SK-N-SH (cell line): ENCODE results near the gene SLC22A15. TPM values are rescaled to one million over a fixed set of nuclear protein-coding genes. Genes with fewer than 3 reads are reported as not detected.

ENCODE experiments used
- CTCF ChIA-PET: fragments of 300-600, 350-600 bp; formaldehyde crosslinking; extraction: SDS; loops from one replicate; lab custom pipeline; 2021; lab: Yijun Ruan, JAX
- POLR2A ChIA-PET: fragments of 350-600 bp; sonication (Branson Sonifier 250); formaldehyde crosslinking; extraction: SDS; loops from one replicate; lab custom pipeline; 2020; ENCODE audit warnings: antibody characterized with exemption, inconsistent platforms; lab: Yijun Ruan, JAX
- DNase-seq: peaks from one replicate; pipeline ENCODE4 v3.0.0; 2012
- H2AFZ ChIP-seq: fragments of 200-600 bp; sonication (generic); 2 replicates; pipeline ENCODE4 v1.8.1; 2016; ENCODE audit warnings: antibody characterized with exemption, mild to moderate bottlenecking, low read depth
- H3F3A ChIP-seq: fragments of 200-600 bp; sonication (generic); replicated peaks from 2 replicates; pipeline ENCODE3; 2016; ENCODE audit warnings: antibody characterized with exemption, mild to moderate bottlenecking; ENCODE audit not compliant: insufficient read depth
- H3K27ac ChIP-seq, 2 experiments: fragments of 200-500 bp in 1 of 2; fragments of 200-600 bp in 1 of 2; sonication (Bioruptor generic) in 1 of 2; sonication (generic), shearing (Covaris generic) in 1 of 2; 2 replicates each; pipeline versions ENCODE4 v1.5.1 to v1.6.1; 2014 to 2016; ENCODE audit warnings: low read depth in 2 of 2, inconsistent platforms in 1 of 2, low read length in 1 of 2, mild to moderate bottlenecking in 1 of 2, mixed read lengths in 1 of 2
- H3K27me3 ChIP-seq: fragments of 200-600 bp; sonication (generic), shearing (Covaris generic); 2 replicates; pipeline ENCODE4 v1.6.1; 2016; ENCODE audit warnings: mixed run types; ENCODE audit not compliant: insufficient read depth
- H3K36me3 ChIP-seq, 2 experiments: fragments of 200-500 bp in 1 of 2; fragments of 200-600 bp in 1 of 2; sonication (Bioruptor generic) in 1 of 2; sonication (generic) in 1 of 2; replicated peaks in 1 of 2; 2 replicates each; pipeline versions ENCODE3 to v1.5.1; 2014 to 2016; ENCODE audit warnings: low read length in 1 of 2, mild to moderate bottlenecking in 1 of 2; ENCODE audit not compliant: insufficient read depth in 2 of 2, control insufficient read depth in 1 of 2
- H3K4me1 ChIP-seq, 2 experiments: fragments of 200-500 bp in 1 of 2; fragments of 200-600 bp in 1 of 2; sonication (Bioruptor generic) in 1 of 2; sonication (generic), shearing (Covaris generic) in 1 of 2; 2 replicates each; pipeline versions ENCODE4 v1.5.1 to v1.6.1; 2014 to 2016; ENCODE audit warnings: low read depth in 1 of 2, low read length in 1 of 2, mixed run types in 1 of 2; ENCODE audit not compliant: insufficient read depth in 2 of 2, control insufficient read depth in 1 of 2
- H3K4me2 ChIP-seq: fragments of 200-600 bp; sonication (generic), shearing (Covaris generic); 2 replicates; pipeline ENCODE4 v1.6.1; 2017; ENCODE audit warnings: mixed run types
- H3K4me3 ChIP-seq, 2 experiments: fragments of 200-500 bp in 1 of 2; fragments of 200-600 bp in 1 of 2; sonication (Bioruptor generic) in 1 of 2; sonication (generic), shearing (Covaris generic) in 1 of 2; 2 replicates each; pipeline versions ENCODE4 v1.5.1 to v1.8.1; 2014 to 2016; ENCODE audit warnings: low read depth in 2 of 2, inconsistent platforms in 1 of 2, low read length in 1 of 2, mild to moderate bottlenecking in 1 of 2, mixed read lengths in 1 of 2, moderate library complexity in 1 of 2
- H3K79me2 ChIP-seq: fragments of 200-600 bp; sonication (generic); 2 replicates; pipeline ENCODE4 v1.8.1; 2017; ENCODE audit warnings: mild to moderate bottlenecking; ENCODE audit not compliant: insufficient read depth
- H3K9ac ChIP-seq: fragments of 200-600 bp; sonication (generic); 2 replicates; pipeline ENCODE4 v1.6.1; 2017; ENCODE audit warnings: mixed run types
- H3K9me2 ChIP-seq: fragments of 200-600 bp; sonication (generic); 2 replicates; pipeline ENCODE4 v1.6.1; 2017; ENCODE audit warnings: mixed run types
- H3K9me3 ChIP-seq: fragments of 200-600 bp; sonication (generic); 2 replicates; pipeline ENCODE4 v1.6.1; 2017; ENCODE audit warnings: mixed run types, mild to moderate bottlenecking, moderate library complexity
- H4K20me1 ChIP-seq: fragments of 200-600 bp; sonication (generic); 2 replicates; pipeline ENCODE4 v1.6.1; 2017; ENCODE audit warnings: mild to moderate bottlenecking, mixed run types; ENCODE audit not compliant: insufficient read depth
- ELF1 ChIP-seq: IDR thresholded peaks from 2 replicates; pipeline ENCODE4 v1.4.0; 2012
- FOXJ3 ChIP-seq: sonication (generic); formaldehyde crosslinking; IDR thresholded peaks from 2 replicates; pipeline ENCODE4 v1.5.1; 2020; ENCODE audit warnings: mild to moderate bottlenecking, missing genetic modification reagents
- GATA2 ChIP-seq: sonication (generic); formaldehyde crosslinking; IDR thresholded peaks from 2 replicates; pipeline ENCODE4 v1.5.0; 2020; ENCODE audit warnings: mild to moderate bottlenecking, missing genetic modification reagents
- JUND ChIP-seq: IDR thresholded peaks from 2 replicates; pipeline ENCODE4 v1.4.0; 2012
- MEF2A ChIP-seq: IDR thresholded peaks from 2 replicates; pipeline ENCODE4 v1.4.0; 2012; ENCODE audit warnings: low read depth, borderline replicate concordance
- NRF1 ChIP-seq: IDR thresholded peaks from 2 replicates; pipeline ENCODE4 v1.6.1; 2012; ENCODE audit warnings: low read depth, mild to moderate bottlenecking, low read length
- POLR2AphosphoS5 ChIP-seq: IDR thresholded peaks from 2 replicates; pipeline ENCODE4 v1.6.1; 2012; ENCODE audit warnings: low read depth, low read length
- RAD21 ChIP-seq: IDR thresholded peaks from 2 replicates; pipeline ENCODE4 v1.6.1; 2012; ENCODE audit warnings: mild to moderate bottlenecking, low read length
- RCOR1 ChIP-seq: fragments of 150-350 bp; IDR thresholded peaks from 2 replicates; pipeline ENCODE4 v1.6.1; 2017; ENCODE audit warnings: antibody characterized with exemption, low read length
- TCF12 ChIP-seq: IDR thresholded peaks from 2 replicates; pipeline ENCODE4 v1.4.0; 2012
- YY1 ChIP-seq: IDR thresholded peaks from 2 replicates; pipeline ENCODE4 v1.4.0; 2012; ENCODE audit warnings: low read depth, mild to moderate bottlenecking
- WGBS: methylation state at CpG from one replicate; pipeline ENCODE4 v1.1.6; 2017; ENCODE audit warnings: low lambda C conversion rate; 5-methylcytosine and 5-hydroxymethylcytosine counted together
- polyA plus RNA-seq, 3 experiments: library from polyadenylated mRNA; depleted of rRNA; stranded (reverse); fragments of >200 nt; gene quantifications; 2 replicates each; pipeline ENCODE4 v1.2.3, GENCODE V29; 2012
- TF ChIP-seq, protein P1 (sequence below): fragments of 150-350 bp; IDR thresholded peaks from 2 replicates; pipeline ENCODE4 v1.6.1; 2017; ENCODE audit warnings: antibody characterized with exemption, low read length, low read depth, borderline replicate concordance
- TF ChIP-seq, protein P2 (sequence below): fragments of 200-600 bp; sonication (generic); IDR thresholded peaks from 2 replicates; pipeline ENCODE4 v1.6.1; 2017; ENCODE audit warnings: antibody characterized with exemption, mild to moderate bottlenecking, moderate library complexity
- TF ChIP-seq, protein P3 (sequence below): IDR thresholded peaks from 2 replicates; pipeline ENCODE4 v1.4.0; 2012; ENCODE audit warnings: low read depth
- TF ChIP-seq, protein P4 (sequence below): IDR thresholded peaks from 2 replicates; pipeline ENCODE4 v1.4.0; 2012; ENCODE audit warnings: low read depth, borderline replicate concordance
- TF ChIP-seq, protein P5 (sequence below): IDR thresholded peaks from 2 replicates; pipeline ENCODE4 v1.6.1; 2012; ENCODE audit warnings: mild to moderate bottlenecking, low read depth, low read length, moderate library complexity

SLC22A15 gene
- polyA plus RNA-seq, 1 of the 3 experiments (the other 2 are of a cell fraction): 0.13 TPM

DNA sequence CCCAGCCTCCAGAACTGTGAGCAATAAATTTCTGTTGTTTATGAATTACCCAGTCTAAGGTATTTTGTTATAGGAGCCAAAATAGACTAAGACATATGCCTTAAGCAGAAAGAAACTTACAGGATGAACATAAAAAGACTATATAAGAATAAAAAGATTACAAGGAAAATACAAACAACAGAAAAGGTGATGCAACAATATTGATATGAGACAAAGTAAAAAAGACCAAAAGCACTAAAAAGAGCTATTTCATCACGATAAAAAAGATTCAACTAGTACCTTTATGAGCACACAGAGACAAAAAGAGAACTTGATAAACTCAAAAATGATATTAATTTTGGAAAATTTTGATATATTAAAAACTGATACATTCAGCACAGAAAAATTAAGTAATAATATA is 3.2 kb upstream of the SLC22A15 start:
- Histone ChIP-seq H4K20me1 (no peaks in the 10 kb centered on the region), H3K9ac (no peak overlapping the region), H3K4me2 (no peak overlapping the region), H3F3A (no peaks in the 10 kb centered on the region), H3K79me2 (no peaks in the 10 kb centered on the region), H3K9me3 (no peaks in the 10 kb centered on the region), H2AFZ (no peak overlapping the region), H3K27ac (no peak overlapping the region), H3K4me3 (no peak overlapping the region), H3K9me2 (no peaks in the 10 kb centered on the region), H3K36me3 (no peaks in the 10 kb centered on the region), H3K27me3 (peaks cover 8% of the 10 kb centered on the region; the same call in 1 of the 2 replicates), H3K4me1 (peaks cover 0 to 7% of the 10 kb centered on the region in 2 experiments; a peak in 1 of 4 replicates)
- ChIA-PET CTCF (interaction anchor here (0.6 to 1.4 kb wide), 5 partner anchors 8 to 1083 kb away, joined by 3 to 4 read pairs (median 3); no protein-coding TSS in a partner anchor), POLR2A (no interaction called here)
- no peak for TF ChIP-seq TCF12
- TF ChIP-seq RCOR1: no peak
- no peak for TF ChIP-seq GATA2 (CRISPR knock-in tag)
- no peak for TF ChIP-seq MEF2A
- TF ChIP-seq, protein P1, sequence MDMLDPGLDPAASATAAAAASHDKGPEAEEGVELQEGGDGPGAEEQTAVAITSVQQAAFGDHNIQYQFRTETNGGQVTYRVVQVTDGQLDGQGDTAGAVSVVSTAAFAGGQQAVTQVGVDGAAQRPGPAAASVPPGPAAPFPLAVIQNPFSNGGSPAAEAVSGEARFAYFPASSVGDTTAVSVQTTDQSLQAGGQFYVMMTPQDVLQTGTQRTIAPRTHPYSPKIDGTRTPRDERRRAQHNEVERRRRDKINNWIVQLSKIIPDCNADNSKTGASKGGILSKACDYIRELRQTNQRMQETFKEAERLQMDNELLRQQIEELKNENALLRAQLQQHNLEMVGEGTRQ: no peak
- no peak for TF ChIP-seq FOXJ3 (CRISPR knock-in tag)
- TF ChIP-seq ELF1: no peak
- TF ChIP-seq, protein P2, sequence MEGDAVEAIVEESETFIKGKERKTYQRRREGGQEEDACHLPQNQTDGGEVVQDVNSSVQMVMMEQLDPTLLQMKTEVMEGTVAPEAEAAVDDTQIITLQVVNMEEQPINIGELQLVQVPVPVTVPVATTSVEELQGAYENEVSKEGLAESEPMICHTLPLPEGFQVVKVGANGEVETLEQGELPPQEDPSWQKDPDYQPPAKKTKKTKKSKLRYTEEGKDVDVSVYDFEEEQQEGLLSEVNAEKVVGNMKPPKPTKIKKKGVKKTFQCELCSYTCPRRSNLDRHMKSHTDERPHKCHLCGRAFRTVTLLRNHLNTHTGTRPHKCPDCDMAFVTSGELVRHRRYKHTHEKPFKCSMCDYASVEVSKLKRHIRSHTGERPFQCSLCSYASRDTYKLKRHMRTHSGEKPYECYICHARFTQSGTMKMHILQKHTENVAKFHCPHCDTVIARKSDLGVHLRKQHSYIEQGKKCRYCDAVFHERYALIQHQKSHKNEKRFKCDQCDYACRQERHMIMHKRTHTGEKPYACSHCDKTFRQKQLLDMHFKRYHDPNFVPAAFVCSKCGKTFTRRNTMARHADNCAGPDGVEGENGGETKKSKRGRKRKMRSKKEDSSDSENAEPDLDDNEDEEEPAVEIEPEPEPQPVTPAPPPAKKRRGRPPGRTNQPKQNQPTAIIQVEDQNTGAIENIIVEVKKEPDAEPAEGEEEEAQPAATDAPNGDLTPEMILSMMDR: no peak
- no peak for TF ChIP-seq POLR2AphosphoS5
- TF ChIP-seq JUND: no peak
- no peak for TF ChIP-seq YY1
- no peak for TF ChIP-seq NRF1
- no peak for TF ChIP-seq RAD21
- TF ChIP-seq, protein P3, sequence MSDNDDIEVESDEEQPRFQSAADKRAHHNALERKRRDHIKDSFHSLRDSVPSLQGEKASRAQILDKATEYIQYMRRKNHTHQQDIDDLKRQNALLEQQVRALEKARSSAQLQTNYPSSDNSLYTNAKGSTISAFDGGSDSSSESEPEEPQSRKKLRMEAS: no peak
- TF ChIP-seq, protein P4, sequence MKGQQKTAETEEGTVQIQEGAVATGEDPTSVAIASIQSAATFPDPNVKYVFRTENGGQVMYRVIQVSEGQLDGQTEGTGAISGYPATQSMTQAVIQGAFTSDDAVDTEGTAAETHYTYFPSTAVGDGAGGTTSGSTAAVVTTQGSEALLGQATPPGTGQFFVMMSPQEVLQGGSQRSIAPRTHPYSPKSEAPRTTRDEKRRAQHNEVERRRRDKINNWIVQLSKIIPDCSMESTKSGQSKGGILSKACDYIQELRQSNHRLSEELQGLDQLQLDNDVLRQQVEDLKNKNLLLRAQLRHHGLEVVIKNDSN: no peak
- DNase-seq: no peak
- WGBS: 34% methylated on average over 1 of the region's 1 CpG

DNA sequence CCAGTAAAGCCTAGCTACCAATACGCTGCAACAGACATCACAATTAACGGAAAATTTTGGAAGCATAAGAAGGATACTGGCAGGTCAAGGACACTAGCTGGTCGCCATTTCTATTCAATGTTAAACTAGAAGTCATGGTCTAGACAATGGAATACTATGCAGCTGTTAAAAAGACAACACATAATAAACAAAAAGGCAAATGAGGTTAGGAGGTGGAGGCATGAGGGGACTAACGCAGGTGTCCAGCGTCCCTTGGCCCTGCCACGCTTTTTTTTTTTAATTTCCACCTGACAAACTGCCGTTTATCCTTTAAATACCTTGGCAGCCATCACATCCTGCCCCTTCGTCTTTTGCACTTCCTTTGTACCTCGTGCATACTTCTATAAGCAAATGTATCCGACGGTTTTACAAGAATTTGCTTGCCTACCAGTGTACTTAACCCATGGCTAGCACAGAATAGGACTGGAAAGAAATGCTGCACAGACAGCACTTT is 698 bp upstream of the SLC22A15 start:
- H3K9ac ChIP-seq: no peak overlapping the region
- POLR2A ChIA-PET: no interaction called here

More for the DNA sequence above, 698 bp upstream of the SLC22A15 start:
- Histone ChIP-seq H3K27ac (peak overlapping the region in 1 of 2 experiments; percentile 34; a peak in 1 of 4 replicates), H3F3A (no peaks in the 10 kb centered on the region), H3K4me1 (peaks cover 0 to 4% of the 10 kb centered on the region in 2 experiments; a peak in 1 of 4 replicates), H3K9me2 (no peaks in the 10 kb centered on the region), H3K4me3 (peak overlapping the region; percentile 62 to 64), H3K36me3 (no peaks in the 10 kb centered on the region), H3K27me3 (peaks cover 8% of the 10 kb centered on the region; the same call in 1 of the 2 replicates), H4K20me1 (no peaks in the 10 kb centered on the region), H3K79me2 (no peaks in the 10 kb centered on the region), H2AFZ (peak overlapping the region; percentile 85), H3K9me3 (no peaks in the 10 kb centered on the region), H3K4me2 (peak overlapping the region; percentile 78)
- no peak for DNase-seq
- 65% methylated on average over 11 of the region's 11 CpGs for WGBS
- CTCF ChIA-PET: interaction anchor here (0.7 to 2.1 kb wide), 5 partner anchors 9 to 201 kb away, joined by 3 to 8 read pairs (median 3); no protein-coding TSS in a partner anchor
- TF ChIP-seq, protein P5, sequence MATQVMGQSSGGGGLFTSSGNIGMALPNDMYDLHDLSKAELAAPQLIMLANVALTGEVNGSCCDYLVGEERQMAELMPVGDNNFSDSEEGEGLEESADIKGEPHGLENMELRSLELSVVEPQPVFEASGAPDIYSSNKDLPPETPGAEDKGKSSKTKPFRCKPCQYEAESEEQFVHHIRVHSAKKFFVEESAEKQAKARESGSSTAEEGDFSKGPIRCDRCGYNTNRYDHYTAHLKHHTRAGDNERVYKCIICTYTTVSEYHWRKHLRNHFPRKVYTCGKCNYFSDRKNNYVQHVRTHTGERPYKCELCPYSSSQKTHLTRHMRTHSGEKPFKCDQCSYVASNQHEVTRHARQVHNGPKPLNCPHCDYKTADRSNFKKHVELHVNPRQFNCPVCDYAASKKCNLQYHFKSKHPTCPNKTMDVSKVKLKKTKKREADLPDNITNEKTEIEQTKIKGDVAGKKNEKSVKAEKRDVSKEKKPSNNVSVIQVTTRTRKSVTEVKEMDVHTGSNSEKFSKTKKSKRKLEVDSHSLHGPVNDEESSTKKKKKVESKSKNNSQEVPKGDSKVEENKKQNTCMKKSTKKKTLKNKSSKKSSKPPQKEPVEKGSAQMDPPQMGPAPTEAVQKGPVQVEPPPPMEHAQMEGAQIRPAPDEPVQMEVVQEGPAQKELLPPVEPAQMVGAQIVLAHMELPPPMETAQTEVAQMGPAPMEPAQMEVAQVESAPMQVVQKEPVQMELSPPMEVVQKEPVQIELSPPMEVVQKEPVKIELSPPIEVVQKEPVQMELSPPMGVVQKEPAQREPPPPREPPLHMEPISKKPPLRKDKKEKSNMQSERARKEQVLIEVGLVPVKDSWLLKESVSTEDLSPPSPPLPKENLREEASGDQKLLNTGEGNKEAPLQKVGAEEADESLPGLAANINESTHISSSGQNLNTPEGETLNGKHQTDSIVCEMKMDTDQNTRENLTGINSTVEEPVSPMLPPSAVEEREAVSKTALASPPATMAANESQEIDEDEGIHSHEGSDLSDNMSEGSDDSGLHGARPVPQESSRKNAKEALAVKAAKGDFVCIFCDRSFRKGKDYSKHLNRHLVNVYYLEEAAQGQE: no peak
